Thoracic aorta (tissue), 2 donors: ENCODE results near the gene ARMC7. TPM values are rescaled to one million over a fixed set of nuclear protein-coding genes. Genes with fewer than 3 reads are reported as not detected.

Source experiments
- ATAC-seq: fragments of 150-250 bp; one replicate; pipeline ENCODE4 v1.8.0; 2017; ENCODE audit warnings: low read depth; ENCODE audit not compliant: insufficient number of reproducible peaks, low FRiP score
- DNase-seq: peaks from one replicate; pipeline ENCODE4 v3.0.0-alpha.2; 2020; ENCODE audit warnings: low spot score
- H3K27ac ChIP-seq, 2 donors: fragments of 200-600 bp; sonication (generic); 1 replicate in 1 of 2; 2 replicates in 1 of 2; pipeline ENCODE4 v1.5.1; 2016; ENCODE audit warnings: mild to moderate bottlenecking in 2 of 2, moderate library complexity in 2 of 2
- H3K27me3 ChIP-seq: fragments of 200-600 bp; sonication (generic); replicated peaks from 2 replicates; pipeline ENCODE4 v1.6.0; 2016; ENCODE audit warnings: mild to moderate bottlenecking; ENCODE audit not compliant: insufficient read depth
- H3K36me3 ChIP-seq: fragments of 200-600 bp; sonication (generic); one replicate; pipeline ENCODE4 v1.5.1; 2016
- H3K4me1 ChIP-seq, 2 donors: fragments of 200-600 bp; sonication (generic); 1 replicate in 1 of 2; 2 replicates in 1 of 2; pipeline versions ENCODE4 v1.5.1 to v1.6.0; 2016; ENCODE audit warnings: low read depth in 2 of 2, mild to moderate bottlenecking in 1 of 2; ENCODE audit not compliant: control insufficient read depth in 1 of 2
- H3K4me3 ChIP-seq: fragments of 200-600 bp; sonication (generic); 2 replicates; pipeline ENCODE4 v1.5.1; 2016; ENCODE audit warnings: mild to moderate bottlenecking
- H3K9me3 ChIP-seq: fragments of 200-600 bp; sonication (generic); 2 replicates; pipeline ENCODE4 v1.5.1; 2016
- total RNA-seq, 2 donors: library from RNA; depleted of rRNA; stranded (reverse); fragments of >200 nt; gene quantifications; one replicate each; pipeline versions ENCODE4 v1.1.0 to v1.2.3, GENCODE V29; 2016
- TF ChIP-seq, protein P1 (sequence below): fragments of 200-600 bp; sonication (generic); IDR thresholded peaks from one replicate; pipeline ENCODE4 v1.5.1; 2019; ENCODE audit warnings: antibody characterized with exemption

ARMC7 gene
- total RNA-seq, 2 donors from 2014 or later: 6.1 to 7.6 TPM

- DNase-seq: peak; percentile 78
- H3K36me3 ChIP-seq: no peaks in the 10 kb centered on the region
- TF ChIP-seq, protein P1, sequence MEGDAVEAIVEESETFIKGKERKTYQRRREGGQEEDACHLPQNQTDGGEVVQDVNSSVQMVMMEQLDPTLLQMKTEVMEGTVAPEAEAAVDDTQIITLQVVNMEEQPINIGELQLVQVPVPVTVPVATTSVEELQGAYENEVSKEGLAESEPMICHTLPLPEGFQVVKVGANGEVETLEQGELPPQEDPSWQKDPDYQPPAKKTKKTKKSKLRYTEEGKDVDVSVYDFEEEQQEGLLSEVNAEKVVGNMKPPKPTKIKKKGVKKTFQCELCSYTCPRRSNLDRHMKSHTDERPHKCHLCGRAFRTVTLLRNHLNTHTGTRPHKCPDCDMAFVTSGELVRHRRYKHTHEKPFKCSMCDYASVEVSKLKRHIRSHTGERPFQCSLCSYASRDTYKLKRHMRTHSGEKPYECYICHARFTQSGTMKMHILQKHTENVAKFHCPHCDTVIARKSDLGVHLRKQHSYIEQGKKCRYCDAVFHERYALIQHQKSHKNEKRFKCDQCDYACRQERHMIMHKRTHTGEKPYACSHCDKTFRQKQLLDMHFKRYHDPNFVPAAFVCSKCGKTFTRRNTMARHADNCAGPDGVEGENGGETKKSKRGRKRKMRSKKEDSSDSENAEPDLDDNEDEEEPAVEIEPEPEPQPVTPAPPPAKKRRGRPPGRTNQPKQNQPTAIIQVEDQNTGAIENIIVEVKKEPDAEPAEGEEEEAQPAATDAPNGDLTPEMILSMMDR: peak; percentile 96
- no peaks in the 10 kb centered on the region for H3K27me3 ChIP-seq
- no peaks in the 10 kb centered on the region for H3K9me3 ChIP-seq
- peak overlapping the region; percentile 74 for H3K4me3 ChIP-seq
- ATAC-seq: peak; percentile 58
- H3K27ac ChIP-seq: peak overlapping the region; percentile 50 to 74
- peaks cover 18 to 38% of the 10 kb centered on the region in 2 donors for H3K4me1 ChIP-seq
Observed at GRCh38 chr17:75113798-75114551, 4.2 kb downstream of the ARMC7 start.

- Histone ChIP-seq H3K9me3 (no peaks in the 10 kb centered on the region), H3K36me3 (no peaks in the 10 kb centered on the region), H3K27me3 (no peaks in the 10 kb centered on the region), H3K27ac (peak overlapping the region; percentile 50 to 74), H3K4me1 (peaks cover 14 to 34% of the 10 kb centered on the region in 2 donors), H3K4me3 (peak overlapping the region; percentile 74)
- no peak for DNase-seq
- ATAC-seq: no peak
- TF ChIP-seq, protein P1: no peak
Observed at GRCh38 chr17:75114552-75115314, 5.0 kb downstream of the ARMC7 start.

GRCh38 chr17:75115555-75115954, 5.8 kb downstream of the ARMC7 start:
- TF ChIP-seq, protein P1: no peak
- DNase-seq: no peak
- no peaks in the 10 kb centered on the region for H3K36me3 ChIP-seq
- H3K9me3 ChIP-seq: no peaks in the 10 kb centered on the region
- H3K27me3 ChIP-seq: no peaks in the 10 kb centered on the region
- H3K4me3 ChIP-seq: no peak overlapping the region
- H3K4me1 ChIP-seq: peaks cover 14 to 31% of the 10 kb centered on the region in 2 donors
- no peak overlapping the region for H3K27ac ChIP-seq
- ATAC-seq: no peak

GRCh38 chr17:75116737-75117136, 7.0 kb downstream of the ARMC7 start:
- Histone ChIP-seq H3K36me3 (peaks cover 3% of the 10 kb centered on the region), H3K27me3 (no peaks in the 10 kb centered on the region), H3K4me3 (no peak overlapping the region), H3K4me1 (peaks cover 7 to 20% of the 10 kb centered on the region in 2 donors), H3K27ac (no peak overlapping the region), H3K9me3 (no peaks in the 10 kb centered on the region)
- no peak for DNase-seq
- no peak for ATAC-seq
- TF ChIP-seq, protein P1: no peak

DNA sequence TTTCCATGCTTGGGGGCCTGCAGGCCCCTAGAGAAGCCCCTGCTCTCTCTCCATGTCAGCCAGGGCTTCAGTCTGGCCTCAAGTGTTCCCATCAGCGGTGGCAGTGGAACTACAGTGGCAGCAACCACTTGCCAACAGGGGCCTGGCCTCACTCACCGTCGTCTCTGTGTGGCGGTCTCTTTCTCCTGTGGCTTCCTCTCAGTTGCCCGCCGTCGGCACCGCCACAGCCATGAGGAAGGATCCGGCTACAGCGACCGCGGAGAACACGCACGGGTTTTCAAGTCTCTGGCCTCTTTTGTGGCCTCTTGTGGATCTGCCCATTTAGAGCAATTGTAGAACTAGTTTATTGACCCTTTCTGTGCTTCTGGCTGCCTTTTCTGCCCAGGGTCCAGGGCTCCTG, 8.5 kb downstream of the ARMC7 start:
- TF ChIP-seq, protein P1: no peak

More for the DNA sequence above, 8.5 kb downstream of the ARMC7 start:
- DNase-seq (no peak), ATAC-seq (no peak)
- Histone ChIP-seq H3K4me3 (no peak overlapping the region), H3K27me3 (no peaks in the 10 kb centered on the region), H3K4me1 (peaks cover 7 to 16% of the 10 kb centered on the region in 2 donors), H3K36me3 (peaks cover 3% of the 10 kb centered on the region), H3K9me3 (no peaks in the 10 kb centered on the region), H3K27ac (no peak overlapping the region)
